Muscle layer of colon (tissue), 2 donors: ENCODE results near the gene SLC8A2.

ENCODE experiments used
- H3K27ac ChIP-seq: one replicate; pipeline ENCODE4 v1.7.0; 2013; ENCODE audit warnings: low read depth, mild to moderate bottlenecking, low read length, moderate library complexity
- H3K27me3 ChIP-seq, 2 donors: one replicate each; pipeline ENCODE4 v1.7.0; 2013; ENCODE audit warnings: low read length in 2 of 2, mild to moderate bottlenecking in 2 of 2; ENCODE audit not compliant: insufficient read depth in 2 of 2, control insufficient read depth in 1 of 2
- H3K36me3 ChIP-seq: one replicate; pipeline ENCODE4 v1.7.0; 2013; ENCODE audit warnings: mild to moderate bottlenecking, low read length; ENCODE audit not compliant: insufficient read depth
- H3K4me1 ChIP-seq: one replicate; pipeline ENCODE4 v1.7.0; 2013; ENCODE audit warnings: mild to moderate bottlenecking, low read length; ENCODE audit not compliant: insufficient read depth
- H3K4me3 ChIP-seq, 2 donors: one replicate each; pipeline ENCODE4 v1.7.0; 2013; ENCODE audit warnings: low read length in 2 of 2, low read depth in 1 of 2, mild to moderate bottlenecking in 1 of 2, moderate library complexity in 1 of 2
- H3K9ac ChIP-seq: one replicate; pipeline ENCODE4 v1.7.0; 2013; ENCODE audit warnings: low read length
- H3K9me3 ChIP-seq: one replicate; pipeline ENCODE4 v1.7.0; 2013; ENCODE audit warnings: mild to moderate bottlenecking, low read length
- donor health status: abdominal sarcoma.
- donor health status: Adenocarcinoma of cecum.

The SLC8A2 gene

GRCh38 chr19:47447470-47448359, 24.0 kb downstream of the SLC8A2 start:
- peaks cover 9% of the 10 kb centered on the region for H3K4me1 ChIP-seq
- no peak overlapping the region for H3K27ac ChIP-seq
- no peak overlapping the region for H3K9ac ChIP-seq
- no peaks in the 10 kb centered on the region for H3K9me3 ChIP-seq
- no peaks in the 10 kb centered on the region for H3K36me3 ChIP-seq
- H3K27me3 ChIP-seq = peaks cover 17 to 33% of the 10 kb centered on the region in 2 donors
- H3K4me3 ChIP-seq = peak overlapping the region in 1 of 2 donors; percentile 2

DNA sequence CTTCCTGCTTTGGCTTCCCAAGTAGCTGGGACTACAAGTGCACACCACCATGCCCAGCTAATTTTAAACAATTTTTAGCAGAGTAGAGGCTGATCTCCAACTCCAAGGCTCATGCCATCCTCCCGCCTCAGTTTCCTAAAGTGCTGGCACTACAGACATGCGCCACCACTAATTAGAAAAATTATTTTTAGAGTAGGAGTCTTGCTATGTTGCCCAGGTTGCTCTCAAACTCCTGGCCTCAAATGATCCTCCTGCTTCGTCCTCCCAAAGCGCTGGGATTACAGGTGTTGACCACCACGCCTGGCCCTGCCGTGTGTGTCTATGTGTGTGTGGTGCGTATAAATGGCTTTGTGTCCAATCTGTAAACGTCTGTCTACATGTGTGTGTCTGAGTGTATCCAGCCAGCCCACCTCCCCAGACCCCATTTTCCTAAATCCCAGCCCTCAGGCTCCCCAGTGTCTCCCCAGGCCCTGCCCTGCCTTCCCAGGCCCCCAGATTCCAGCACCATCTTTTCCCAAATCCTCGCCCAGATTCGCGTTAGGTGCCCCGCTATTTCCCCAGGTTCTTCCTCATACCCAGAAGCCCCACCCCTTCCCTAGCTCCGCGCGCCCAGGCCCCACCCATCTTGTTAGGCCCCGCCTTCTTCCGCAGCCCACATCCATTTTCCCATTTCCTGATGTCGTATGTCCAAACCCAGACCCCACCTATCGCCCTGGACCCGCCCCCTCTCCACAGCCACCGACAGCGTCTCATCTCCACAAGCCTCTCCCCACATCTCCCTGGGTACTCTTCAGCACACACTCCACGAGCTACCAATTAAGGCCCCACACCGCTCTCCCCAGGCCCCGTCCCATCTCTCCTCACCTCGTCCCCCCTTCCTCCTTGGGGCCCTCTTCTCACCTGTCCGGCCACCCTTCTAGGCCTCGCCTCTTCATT, 24.9 kb downstream of the SLC8A2 start:
- Histone ChIP-seq H3K4me3 (peak overlapping the region in 1 of 2 donors; percentile 2), H3K27ac (no peak overlapping the region), H3K27me3 (peaks cover 17 to 33% of the 10 kb centered on the region in 2 donors), H3K9ac (no peak overlapping the region), H3K9me3 (no peaks in the 10 kb centered on the region), H3K36me3 (no peaks in the 10 kb centered on the region), H3K4me1 (peaks cover 9% of the 10 kb centered on the region)

GRCh38 chr19:47445937-47446402, 25.7 kb downstream of the SLC8A2 start:
- peaks cover 17 to 35% of the 10 kb centered on the region in 2 donors for H3K27me3 ChIP-seq
- H3K4me3 ChIP-seq = no peak overlapping the region
- no peaks in the 10 kb centered on the region for H3K9me3 ChIP-seq

DNA sequence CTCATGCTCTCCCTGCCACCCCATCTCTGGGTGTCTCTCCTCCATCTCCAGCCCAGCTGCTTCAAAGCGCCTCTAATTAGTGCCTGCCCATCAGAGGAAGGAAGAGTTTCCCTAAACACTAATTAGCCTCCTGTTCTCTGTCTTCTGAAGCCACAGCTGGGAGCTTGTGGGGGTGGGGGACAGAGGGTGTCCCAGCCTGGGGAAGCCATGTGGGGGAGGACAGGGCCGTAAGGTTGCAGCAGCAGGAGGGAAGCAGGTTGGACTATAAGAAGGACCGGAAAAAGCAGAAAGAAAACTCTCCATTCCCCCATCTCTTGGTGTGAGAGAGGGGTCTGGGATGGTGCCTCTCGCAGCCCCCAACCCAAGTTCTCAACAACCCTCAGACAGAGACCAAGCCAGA, 26.2 kb downstream of the SLC8A2 start:
- no peaks in the 10 kb centered on the region for H3K9me3 ChIP-seq
- H3K27me3 ChIP-seq = peaks cover 17 to 39% of the 10 kb centered on the region in 2 donors
- H3K9ac ChIP-seq = no peak overlapping the region
- no peak overlapping the region for H3K27ac ChIP-seq
- H3K4me1 ChIP-seq = peaks cover 9% of the 10 kb centered on the region
- no peaks in the 10 kb centered on the region for H3K36me3 ChIP-seq
- no peak overlapping the region for H3K4me3 ChIP-seq

More at GRCh38 chr19:47445937-47446402, 25.7 kb downstream of the SLC8A2 start:
- H3K9ac ChIP-seq = no peak overlapping the region
- no peak overlapping the region for H3K27ac ChIP-seq
- no peaks in the 10 kb centered on the region for H3K36me3 ChIP-seq
- peaks cover 9% of the 10 kb centered on the region for H3K4me1 ChIP-seq

DNA sequence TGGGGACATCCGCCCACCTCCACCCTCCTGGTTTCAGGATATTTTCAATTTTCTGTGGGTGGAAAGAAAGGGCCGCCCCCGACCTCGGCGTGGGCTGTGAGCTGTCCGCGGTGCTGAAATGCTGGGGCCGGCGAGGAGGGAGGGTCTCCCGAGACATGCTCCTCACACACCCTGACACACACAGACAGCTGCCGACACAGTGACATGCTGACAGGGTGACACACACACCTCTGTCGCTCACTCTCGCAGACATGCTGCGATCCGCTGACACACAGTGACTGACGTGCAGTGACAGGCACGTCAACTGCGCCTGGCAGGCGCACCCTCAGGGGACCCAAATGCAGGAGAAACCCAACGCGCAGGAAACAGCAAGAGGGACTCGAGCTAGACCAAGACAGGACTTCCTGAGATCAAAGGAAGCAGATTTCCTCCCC, 27.3 kb downstream of the SLC8A2 start:
- no peaks in the 10 kb centered on the region for H3K9me3 ChIP-seq
- H3K4me1 ChIP-seq = peaks cover 9% of the 10 kb centered on the region
- no peak overlapping the region for H3K27ac ChIP-seq
- H3K4me3 ChIP-seq = no peak overlapping the region
- H3K9ac ChIP-seq = no peak overlapping the region
- H3K27me3 ChIP-seq = peaks cover 17 to 39% of the 10 kb centered on the region in 2 donors
- no peaks in the 10 kb centered on the region for H3K36me3 ChIP-seq

GRCh38 chr19:47443331-47443730, 28.4 kb downstream of the SLC8A2 start:
- Histone ChIP-seq H3K27ac (no peak overlapping the region), H3K9me3 (no peaks in the 10 kb centered on the region), H3K4me1 (peaks cover 9% of the 10 kb centered on the region), H3K9ac (no peak overlapping the region), H3K27me3 (peaks cover 12 to 36% of the 10 kb centered on the region in 2 donors), H3K4me3 (no peak overlapping the region), H3K36me3 (no peaks in the 10 kb centered on the region)

GRCh38 chr19:47438793-47439220, 32.9 kb downstream of the SLC8A2 start:
- peaks cover 0 to 10% of the 10 kb centered on the region in 2 donors for H3K27me3 ChIP-seq
- H3K9me3 ChIP-seq = no peaks in the 10 kb centered on the region

GRCh38 chr19:47437500-47437899, 34.2 kb downstream of the SLC8A2 start:
- Histone ChIP-seq H3K9ac (no peak overlapping the region), H3K27me3 (peaks cover 0 to 16% of the 10 kb centered on the region in 2 donors)

More at GRCh38 chr19:47438793-47439220, 32.9 kb downstream of the SLC8A2 start:
- Histone ChIP-seq H3K4me3 (no peak overlapping the region), H3K9ac (no peak overlapping the region), H3K4me1 (peaks cover 8% of the 10 kb centered on the region), H3K27ac (no peak overlapping the region), H3K36me3 (no peaks in the 10 kb centered on the region)

DNA sequence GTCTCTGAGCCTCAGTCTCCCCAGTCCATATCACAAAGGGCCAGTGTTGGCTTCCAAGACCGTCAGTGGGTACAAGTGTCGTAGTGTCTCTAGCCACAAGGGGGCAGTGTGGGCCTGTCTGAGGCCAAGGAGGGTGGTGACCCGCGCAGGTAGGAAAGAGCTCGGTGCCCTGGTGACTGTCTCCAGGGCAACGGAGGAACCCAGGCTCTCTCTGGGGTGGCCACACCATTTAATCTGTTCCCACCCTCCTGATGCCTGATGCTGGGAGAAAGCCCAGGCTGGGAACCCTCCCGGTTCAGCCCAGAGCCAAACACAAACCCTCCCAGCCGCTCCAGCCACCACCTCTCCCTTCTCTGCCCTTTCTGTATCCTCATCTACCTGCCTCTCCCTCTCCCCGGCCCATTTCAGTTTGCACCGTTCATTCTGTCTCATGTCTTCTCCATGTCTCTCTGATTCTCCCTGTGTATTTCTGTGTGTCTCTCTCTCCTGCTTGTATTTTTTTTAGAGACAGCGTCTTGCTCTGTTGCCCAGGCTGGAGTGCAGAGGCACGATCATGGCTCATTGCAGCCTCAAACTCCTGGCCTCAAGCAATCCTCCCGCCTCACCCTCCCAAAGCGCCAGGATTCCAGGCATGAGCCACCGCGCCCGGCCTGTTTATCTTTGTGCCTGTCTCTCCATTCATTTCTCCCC, 34.8 kb downstream of the SLC8A2 start:
- no peak overlapping the region for H3K4me3 ChIP-seq
- H3K9ac ChIP-seq = no peak overlapping the region

More at GRCh38 chr19:47437500-47437899, 34.2 kb downstream of the SLC8A2 start:
- H3K4me1 ChIP-seq = peaks cover 8% of the 10 kb centered on the region
- no peak overlapping the region for H3K4me3 ChIP-seq
- no peaks in the 10 kb centered on the region for H3K36me3 ChIP-seq
- H3K27ac ChIP-seq = no peak overlapping the region
- H3K9me3 ChIP-seq = no peaks in the 10 kb centered on the region

GRCh38 chr19:47435883-47436417, 35.7 kb downstream of the SLC8A2 start:
- Histone ChIP-seq H3K27me3 (peaks cover 9 to 24% of the 10 kb centered on the region in 2 donors), H3K4me3 (no peak overlapping the region), H3K4me1 (peaks cover 8% of the 10 kb centered on the region)

More for the DNA sequence above, 34.8 kb downstream of the SLC8A2 start:
- H3K27ac ChIP-seq = no peak overlapping the region
- H3K9me3 ChIP-seq = no peaks in the 10 kb centered on the region
- H3K27me3 ChIP-seq = peaks cover 6 to 19% of the 10 kb centered on the region in 2 donors
- H3K4me1 ChIP-seq = peaks cover 8% of the 10 kb centered on the region
- no peaks in the 10 kb centered on the region for H3K36me3 ChIP-seq

More at GRCh38 chr19:47435883-47436417, 35.7 kb downstream of the SLC8A2 start:
- Histone ChIP-seq H3K9me3 (no peaks in the 10 kb centered on the region), H3K9ac (no peak overlapping the region), H3K27ac (no peak overlapping the region), H3K36me3 (no peaks in the 10 kb centered on the region)
